Neural cell (in vitro differentiated cells): Measurements from ENCODE around the gene PANK1. TPM values are rescaled to one million over a fixed set of nuclear protein-coding genes. Genes with fewer than 3 reads are reported as not detected.

Experiments used
- H2AFZ ChIP-seq: fragments of 200-600, 300-800 bp; sonication (generic), shearing (Covaris generic); 2 replicates; pipeline ENCODE4 v1.6.0; 2014; ENCODE audit warnings: low read depth, mild to moderate bottlenecking, antibody characterized with exemption, low read length, moderate library complexity
- H3F3A ChIP-seq: fragments of 200-600 bp; shearing (Covaris generic); 2 replicates; pipeline ENCODE4 v1.6.1; 2016; ENCODE audit warnings: mild to moderate bottlenecking, moderate library complexity, mixed read lengths, antibody characterized with exemption, low read length; ENCODE audit not compliant: insufficient read depth, poor library complexity, severe bottlenecking
- H3K27ac ChIP-seq: fragments of 200-600, 300-800 bp; sonication (generic), shearing (Covaris generic); 2 replicates; pipeline ENCODE4 v1.5.1; 2014; ENCODE audit warnings: mild to moderate bottlenecking, low read length, moderate library complexity
- H3K27me3 ChIP-seq: fragments of 300-800, 200-600 bp; sonication (generic), shearing (Covaris generic); 2 replicates; pipeline ENCODE4 v1.6.0; 2014; ENCODE audit warnings: mild to moderate bottlenecking, low read depth, low read length, moderate library complexity; ENCODE audit not compliant: insufficient read depth
- H3K36me3 ChIP-seq: fragments of 300-800, 200-600 bp; sonication (generic), shearing (Covaris generic); 2 replicates; pipeline ENCODE4 v1.5.1; 2014; ENCODE audit warnings: mild to moderate bottlenecking, antibody characterized with exemption, low read length, moderate library complexity; ENCODE audit not compliant: insufficient read depth
- H3K4me2 ChIP-seq: fragments of 300-800, 200-600 bp; sonication (generic), shearing (Covaris generic); 2 replicates; pipeline ENCODE4 v1.6.0; 2014; ENCODE audit warnings: mild to moderate bottlenecking, low read length
- H3K4me3 ChIP-seq: fragments of 300-800, 200-600 bp; sonication (generic), shearing (Covaris generic); 2 replicates; pipeline ENCODE4 v1.5.1; 2014; ENCODE audit warnings: mild to moderate bottlenecking, low read length, moderate library complexity
- H3K79me2 ChIP-seq: fragments of 200-600 bp; shearing (Covaris generic); replicated peaks from 2 replicates; pipeline ENCODE4 v1.6.0; 2014; ENCODE audit warnings: mild to moderate bottlenecking, low read length, moderate library complexity; ENCODE audit not compliant: insufficient read depth
- H3K9ac ChIP-seq: fragments of 300-800, 200-600 bp; sonication (generic), shearing (Covaris generic); 2 replicates; pipeline ENCODE4 v1.6.1; 2016; ENCODE audit warnings: mild to moderate bottlenecking, low read length, mixed read lengths
- H3K9me2 ChIP-seq: fragments of 200-600 bp; shearing (Covaris generic); 2 replicates; pipeline ENCODE4 v1.6.1; 2016; ENCODE audit warnings: mild to moderate bottlenecking, low read length, mixed read lengths; ENCODE audit not compliant: insufficient read depth
- H3K9me3 ChIP-seq: fragments of 200-600, 300-800 bp; sonication (generic), shearing (Covaris generic); 2 replicates; pipeline ENCODE4 v1.6.1; 2016; ENCODE audit warnings: mild to moderate bottlenecking, mixed run types, low read length, moderate library complexity, mixed read lengths
- H4K20me1 ChIP-seq: fragments of 200-600 bp; shearing (Covaris generic); 2 replicates; pipeline ENCODE4 v1.6.1; 2016; ENCODE audit warnings: mild to moderate bottlenecking, mixed run types; ENCODE audit not compliant: insufficient read depth
- EP300 ChIP-seq: fragments of 450-650 bp; conservative IDR thresholded peaks from 2 replicates; pipeline ENCODE4 v1.6.1; 2014; ENCODE audit warnings: antibody characterized with exemption, mild to moderate bottlenecking, moderate library complexity; ENCODE audit not compliant: poor library complexity, severe bottlenecking
- EZH2 ChIP-seq: fragments of 200-600, 300-800 bp; shearing (Covaris generic), sonication (generic); IDR thresholded peaks from 2 replicates; pipeline ENCODE4 v1.6.1; 2014; ENCODE audit warnings: antibody characterized with exemption, low read length, borderline replicate concordance, mild to moderate bottlenecking; ENCODE audit not compliant: insufficient read depth, poor library complexity, severe bottlenecking
- MXI1 ChIP-seq: fragments of 450-650 bp; conservative IDR thresholded peaks from 2 replicates; pipeline ENCODE4 v1.6.1; 2014; ENCODE audit warnings: antibody characterized with exemption, mild to moderate bottlenecking; ENCODE audit not compliant: poor library complexity, severe bottlenecking
- POLR2AphosphoS5 ChIP-seq: IDR thresholded peaks from 2 replicates; pipeline ENCODE4 v1.6.1; 2012
- RAD21 ChIP-seq: fragments of 450-650 bp; conservative IDR thresholded peaks from 2 replicates; pipeline ENCODE4 v1.6.1; 2014; ENCODE audit warnings: antibody characterized with exemption, mild to moderate bottlenecking, moderate library complexity
- SMC3 ChIP-seq: fragments of 450-650 bp; conservative IDR thresholded peaks from 2 replicates; pipeline ENCODE4 v1.6.1; 2014; ENCODE audit warnings: antibody characterized with exemption, mild to moderate bottlenecking, moderate library complexity; ENCODE audit not compliant: poor library complexity
- TAF1 ChIP-seq: IDR thresholded peaks from 2 replicates; pipeline ENCODE4 v1.6.1; 2012; ENCODE audit warnings: low read depth
- polyA plus RNA-seq: library from polyadenylated mRNA; depleted of rRNA; stranded (reverse); fragments of >200 nt; gene quantifications from 2 replicates; pipeline ENCODE4 v1.2.3, GENCODE V29; 2014
- TF ChIP-seq, protein P1 (sequence below): IDR thresholded peaks from 2 replicates; pipeline ENCODE4 v1.6.1; 2012; ENCODE audit warnings: borderline replicate concordance
- TF ChIP-seq, protein P2 (sequence below): fragments of 450-650 bp; IDR thresholded peaks from 2 replicates; pipeline ENCODE4 v1.5.1; 2014; ENCODE audit warnings: antibody characterized with exemption, mild to moderate bottlenecking, moderate library complexity; ENCODE audit not compliant: poor library complexity, severe bottlenecking

The PANK1 gene
- polyA plus RNA-seq, 1 donor from 2014 or later: 15.4 TPM

DNA sequence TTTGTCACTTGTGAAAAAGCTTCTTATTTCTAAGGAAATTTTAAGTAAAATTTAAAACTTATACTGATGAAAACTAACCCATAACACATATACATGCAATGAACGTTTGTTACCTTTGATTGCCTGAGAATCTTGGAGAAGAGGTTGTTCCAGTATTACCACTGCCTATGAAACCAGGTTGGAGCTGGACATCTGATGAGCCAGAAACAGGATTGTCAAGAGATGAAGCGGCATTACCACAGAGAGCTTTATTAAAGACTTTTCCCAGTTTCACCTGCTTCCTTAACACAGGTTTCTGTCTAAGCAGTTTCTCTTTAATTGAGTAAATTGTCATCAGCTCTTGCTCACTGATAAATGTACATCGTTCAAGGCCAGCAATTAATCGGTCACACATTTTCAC is 47.4 kb upstream of the PANK1 start:
- Histone ChIP-seq H3F3A (no peaks in the 10 kb centered on the region), H3K27ac (no peak overlapping the region), H3K36me3 (no peaks in the 10 kb centered on the region), H3K79me2 (no peaks in the 10 kb centered on the region), H3K4me2 (no peak overlapping the region), H3K27me3 (no peaks in the 10 kb centered on the region), H3K4me3 (no peak overlapping the region), H3K9ac (no peak overlapping the region), H3K9me3 (no peaks in the 10 kb centered on the region), H2AFZ (no peak overlapping the region), H3K9me2 (no peaks in the 10 kb centered on the region), H4K20me1 (no peaks in the 10 kb centered on the region)
- TF ChIP-seq, protein P1, sequence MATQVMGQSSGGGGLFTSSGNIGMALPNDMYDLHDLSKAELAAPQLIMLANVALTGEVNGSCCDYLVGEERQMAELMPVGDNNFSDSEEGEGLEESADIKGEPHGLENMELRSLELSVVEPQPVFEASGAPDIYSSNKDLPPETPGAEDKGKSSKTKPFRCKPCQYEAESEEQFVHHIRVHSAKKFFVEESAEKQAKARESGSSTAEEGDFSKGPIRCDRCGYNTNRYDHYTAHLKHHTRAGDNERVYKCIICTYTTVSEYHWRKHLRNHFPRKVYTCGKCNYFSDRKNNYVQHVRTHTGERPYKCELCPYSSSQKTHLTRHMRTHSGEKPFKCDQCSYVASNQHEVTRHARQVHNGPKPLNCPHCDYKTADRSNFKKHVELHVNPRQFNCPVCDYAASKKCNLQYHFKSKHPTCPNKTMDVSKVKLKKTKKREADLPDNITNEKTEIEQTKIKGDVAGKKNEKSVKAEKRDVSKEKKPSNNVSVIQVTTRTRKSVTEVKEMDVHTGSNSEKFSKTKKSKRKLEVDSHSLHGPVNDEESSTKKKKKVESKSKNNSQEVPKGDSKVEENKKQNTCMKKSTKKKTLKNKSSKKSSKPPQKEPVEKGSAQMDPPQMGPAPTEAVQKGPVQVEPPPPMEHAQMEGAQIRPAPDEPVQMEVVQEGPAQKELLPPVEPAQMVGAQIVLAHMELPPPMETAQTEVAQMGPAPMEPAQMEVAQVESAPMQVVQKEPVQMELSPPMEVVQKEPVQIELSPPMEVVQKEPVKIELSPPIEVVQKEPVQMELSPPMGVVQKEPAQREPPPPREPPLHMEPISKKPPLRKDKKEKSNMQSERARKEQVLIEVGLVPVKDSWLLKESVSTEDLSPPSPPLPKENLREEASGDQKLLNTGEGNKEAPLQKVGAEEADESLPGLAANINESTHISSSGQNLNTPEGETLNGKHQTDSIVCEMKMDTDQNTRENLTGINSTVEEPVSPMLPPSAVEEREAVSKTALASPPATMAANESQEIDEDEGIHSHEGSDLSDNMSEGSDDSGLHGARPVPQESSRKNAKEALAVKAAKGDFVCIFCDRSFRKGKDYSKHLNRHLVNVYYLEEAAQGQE: no peak
- no peak for TF ChIP-seq EP300
- no peak for TF ChIP-seq RAD21
- TF ChIP-seq POLR2AphosphoS5: no peak
- TF ChIP-seq, protein P2, sequence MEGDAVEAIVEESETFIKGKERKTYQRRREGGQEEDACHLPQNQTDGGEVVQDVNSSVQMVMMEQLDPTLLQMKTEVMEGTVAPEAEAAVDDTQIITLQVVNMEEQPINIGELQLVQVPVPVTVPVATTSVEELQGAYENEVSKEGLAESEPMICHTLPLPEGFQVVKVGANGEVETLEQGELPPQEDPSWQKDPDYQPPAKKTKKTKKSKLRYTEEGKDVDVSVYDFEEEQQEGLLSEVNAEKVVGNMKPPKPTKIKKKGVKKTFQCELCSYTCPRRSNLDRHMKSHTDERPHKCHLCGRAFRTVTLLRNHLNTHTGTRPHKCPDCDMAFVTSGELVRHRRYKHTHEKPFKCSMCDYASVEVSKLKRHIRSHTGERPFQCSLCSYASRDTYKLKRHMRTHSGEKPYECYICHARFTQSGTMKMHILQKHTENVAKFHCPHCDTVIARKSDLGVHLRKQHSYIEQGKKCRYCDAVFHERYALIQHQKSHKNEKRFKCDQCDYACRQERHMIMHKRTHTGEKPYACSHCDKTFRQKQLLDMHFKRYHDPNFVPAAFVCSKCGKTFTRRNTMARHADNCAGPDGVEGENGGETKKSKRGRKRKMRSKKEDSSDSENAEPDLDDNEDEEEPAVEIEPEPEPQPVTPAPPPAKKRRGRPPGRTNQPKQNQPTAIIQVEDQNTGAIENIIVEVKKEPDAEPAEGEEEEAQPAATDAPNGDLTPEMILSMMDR: no peak
- no peak for TF ChIP-seq SMC3
- TF ChIP-seq TAF1: no peak

DNA sequence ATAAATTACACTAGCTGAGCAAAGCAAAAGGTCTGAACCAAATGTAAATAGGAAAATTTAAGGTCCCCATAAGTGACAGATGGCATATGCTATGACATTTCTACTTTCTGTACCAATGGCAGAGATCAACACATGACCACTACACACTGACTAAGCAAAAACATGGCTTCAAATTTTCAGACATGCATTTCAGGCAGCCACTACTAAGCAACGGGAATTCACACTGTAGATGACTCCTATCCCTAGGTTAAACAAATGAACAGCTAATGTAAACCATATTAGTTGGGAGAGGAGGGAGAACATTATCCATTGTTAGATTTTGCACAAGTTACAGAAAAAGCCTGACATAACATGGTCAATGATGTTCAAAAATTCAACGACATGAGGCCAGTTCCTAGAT is 45.0 kb upstream of the PANK1 start:
- Histone ChIP-seq H3K27me3 (no peaks in the 10 kb centered on the region), H3K9me3 (no peaks in the 10 kb centered on the region), H3K79me2 (no peaks in the 10 kb centered on the region), H3F3A (no peaks in the 10 kb centered on the region), H3K9me2 (no peaks in the 10 kb centered on the region), H3K27ac (no peak overlapping the region), H2AFZ (no peak overlapping the region), H3K4me2 (no peak overlapping the region), H3K36me3 (no peaks in the 10 kb centered on the region), H3K4me3 (no peak overlapping the region), H4K20me1 (no peaks in the 10 kb centered on the region), H3K9ac (no peak overlapping the region)
- TF ChIP-seq RAD21: no peak
- no peak for TF ChIP-seq POLR2AphosphoS5
- TF ChIP-seq, protein P1: no peak
- no peak for TF ChIP-seq EP300
- no peak for TF ChIP-seq MXI1
- TF ChIP-seq EZH2: no peak
- TF ChIP-seq, protein P2: no peak
- no peak for TF ChIP-seq SMC3
- no peak for TF ChIP-seq TAF1
